GM19328 (cell line): ENCODE results near the gene TMEM31.
"Not testable (repeated sequence)": the region's sequence is repeated elsewhere in the genome, so short reads cannot be mapped to it uniquely, and the experiment has no call there.

Experiments used
- ATAC-seq: cut with Tn5 transposase; IDR thresholded peaks from one replicate; pipeline ENCODE4 v1.9.1; 2021; ENCODE audit warnings: mild to moderate bottlenecking, moderate library complexity; ENCODE audit not compliant: unreplicated experiment

The TMEM31 gene

GRCh38 chrX:103722505-103722904 lies 11.8 kb downstream of the TMEM31 start:
- ATAC-seq = no peak

DNA sequence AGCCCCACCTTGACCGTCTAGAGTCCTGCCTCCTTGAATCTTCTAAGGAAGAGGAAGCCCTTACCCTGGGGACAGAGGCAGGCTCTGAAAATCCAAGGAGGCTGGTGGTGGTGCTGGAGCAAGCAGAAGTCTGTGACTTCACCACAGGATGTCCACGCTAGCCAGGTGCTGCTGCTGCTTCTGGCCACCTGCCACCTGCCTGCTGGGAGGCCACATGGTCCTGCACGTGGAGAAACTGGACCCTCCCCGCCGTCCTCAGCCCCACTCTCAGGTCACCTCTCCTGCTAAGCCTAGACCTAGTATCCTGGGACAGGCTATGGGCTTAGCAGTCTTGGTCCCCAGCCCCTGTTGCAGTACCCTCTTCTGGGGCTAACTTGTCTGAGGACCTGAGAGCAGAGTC lies 15.8 kb downstream of the TMEM31 start:
- ATAC-seq = no peak

- ATAC-seq = no peak
These were observed 16.4 kb downstream of the TMEM31 start for GRCh38 chrX:103727115-103727514.

DNA sequence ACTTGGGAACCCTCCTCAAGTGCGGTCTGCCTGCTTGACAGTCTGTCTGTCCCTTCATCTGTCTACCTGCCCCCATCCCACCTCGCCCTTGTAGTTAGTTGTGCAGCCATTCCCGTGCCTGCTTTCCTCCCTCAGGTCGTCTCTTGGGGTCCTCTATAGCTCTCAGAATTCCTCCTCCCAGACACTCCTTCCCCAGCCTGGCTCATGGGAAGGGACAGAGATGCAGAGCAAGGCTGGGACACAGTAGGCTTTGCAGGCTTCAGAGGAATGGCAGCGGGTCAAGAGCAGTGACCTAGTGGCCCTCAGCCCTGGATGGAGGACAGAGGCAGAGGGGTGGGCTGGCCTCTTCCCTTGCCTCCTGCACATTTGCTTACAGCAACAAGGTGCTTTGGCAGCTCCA lies 18.3 kb downstream of the TMEM31 start:
- no peak for ATAC-seq

- no peak for ATAC-seq
These were observed 19.6 kb downstream of the TMEM31 start for GRCh38 chrX:103730147-103730795.

- no peak for ATAC-seq
These were observed 20.2 kb downstream of the TMEM31 start for GRCh38 chrX:103730796-103731493.

- no peak for ATAC-seq
These were observed 22.3 kb downstream of the TMEM31 start for GRCh38 chrX:103733017-103733416.

GRCh38 chrX:103734125-103734760 lies 23.5 kb downstream of the TMEM31 start:
- ATAC-seq = no peak

- ATAC-seq = no peak
These were observed 27.0 kb downstream of the TMEM31 start for GRCh38 chrX:103737696-103738095.

DNA sequence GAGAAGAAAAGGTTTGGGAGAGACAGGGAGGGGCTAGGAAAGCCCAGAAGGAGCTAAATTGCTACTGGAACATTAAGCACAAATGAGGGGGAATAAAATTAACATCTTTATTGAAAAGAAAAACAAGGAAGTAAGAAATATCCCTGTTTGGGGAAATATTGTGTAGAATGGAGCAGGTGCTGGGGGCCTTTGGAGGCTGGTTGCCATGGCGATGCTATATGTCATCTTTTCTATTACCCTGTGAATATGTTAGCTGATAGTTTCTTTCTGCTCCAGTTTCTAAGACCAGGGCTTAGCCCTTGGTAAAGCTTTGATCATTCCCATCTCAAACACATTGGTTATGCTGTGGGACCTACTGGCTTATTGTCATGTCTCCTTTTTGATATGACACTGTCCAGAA lies 28.7 kb downstream of the TMEM31 start:
- ATAC-seq = no peak

DNA sequence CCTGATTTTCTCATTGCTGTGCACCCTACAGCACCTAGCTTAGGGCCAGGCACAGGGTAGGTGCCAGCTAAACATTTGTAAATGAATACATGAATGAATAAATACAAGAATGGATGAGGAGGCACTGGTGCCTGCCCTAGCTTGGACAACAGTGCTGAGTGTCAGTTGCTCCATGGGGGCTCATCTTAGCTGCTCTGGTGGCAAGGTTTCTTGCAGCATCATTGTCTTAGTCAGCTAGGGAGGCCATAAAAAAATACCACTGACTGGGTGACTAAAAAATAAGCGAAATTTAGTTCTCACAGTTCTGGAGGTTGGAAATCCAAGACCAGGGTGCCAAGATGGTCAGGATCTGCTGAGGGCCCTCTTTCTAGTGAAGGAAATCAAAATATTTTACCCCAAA lies 31.2 kb downstream of the TMEM31 start:
- ATAC-seq = no peak

DNA sequence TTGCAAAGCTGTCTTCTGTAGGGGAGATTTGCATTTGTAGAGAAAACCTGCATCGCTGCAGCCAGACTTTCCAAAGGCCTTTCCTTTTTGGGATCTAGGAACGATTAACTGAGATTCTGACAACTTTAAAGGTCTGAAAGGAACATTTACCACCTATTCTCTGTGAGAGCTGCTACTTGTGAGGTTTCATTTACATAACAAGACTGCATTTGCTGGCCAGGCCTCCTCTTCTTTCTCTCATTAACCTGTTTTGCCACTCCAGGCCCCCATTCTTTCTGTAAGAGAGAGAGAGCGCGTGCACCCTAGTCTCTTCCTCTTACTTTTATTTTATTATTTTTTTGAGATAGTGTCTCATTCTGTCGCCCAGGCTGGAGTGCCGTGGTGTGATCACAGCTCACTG lies 31.6 kb downstream of the TMEM31 start:
- no peak for ATAC-seq

DNA sequence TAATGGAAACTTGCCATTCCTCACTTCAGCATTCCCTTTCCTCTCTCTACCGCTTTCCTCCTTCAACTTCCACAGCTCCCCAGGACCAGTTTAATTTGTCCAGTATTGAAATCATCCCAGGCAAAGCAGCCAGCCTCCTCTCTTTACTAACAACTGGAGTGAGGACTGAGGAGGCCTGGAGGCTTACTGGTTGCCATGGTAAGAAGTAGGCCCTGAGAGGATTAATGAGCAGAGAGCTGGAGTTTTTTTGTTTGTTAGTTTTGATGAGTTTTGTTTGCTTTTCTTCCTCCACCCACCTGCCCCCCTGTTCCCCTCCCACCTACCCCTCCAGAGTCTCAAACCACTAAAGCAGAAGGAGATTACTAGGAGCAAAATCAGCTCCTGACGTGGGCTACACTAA lies 36.5 kb downstream of the TMEM31 start:
- ATAC-seq = no peak

DNA sequence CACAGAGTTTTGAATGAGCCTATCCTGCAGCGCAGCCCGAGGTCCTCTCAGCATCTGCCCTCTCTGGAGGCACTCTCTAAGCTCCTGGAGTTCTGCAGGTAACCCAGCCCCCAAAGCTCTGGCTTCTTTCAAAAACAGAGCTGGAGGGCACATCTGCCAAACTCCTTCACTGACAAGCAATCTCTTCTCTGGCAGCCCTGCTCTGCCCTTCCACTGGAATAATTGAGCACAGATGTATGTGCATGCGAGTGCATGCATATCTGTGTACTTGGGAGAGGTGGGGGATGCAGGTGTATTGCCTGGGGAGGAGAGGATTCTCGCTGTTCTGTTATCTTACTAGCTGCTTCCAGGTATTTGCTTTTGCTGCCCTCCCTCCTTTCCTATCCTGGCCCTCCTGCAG lies 43.7 kb downstream of the TMEM31 start:
- no peak for ATAC-seq

- ATAC-seq = no peak
These were observed 46.0 kb downstream of the TMEM31 start for GRCh38 chrX:103756736-103757135.

- no peak for ATAC-seq
These were observed 47.8 kb downstream of the TMEM31 start for GRCh38 chrX:103758555-103758954.

GRCh38 chrX:103763541-103763940 lies 52.8 kb downstream of the TMEM31 start:
- ATAC-seq = not testable (repeated sequence)
